Naive thymus-derived CD8-positive, alpha-beta T cell (primary cell): Measurements from ENCODE around the gene ARL2. TPM values are rescaled to one million over a fixed set of nuclear protein-coding genes. Genes with fewer than 3 reads are reported as not detected.
"Not testable (repeated sequence)": the region's sequence is repeated elsewhere in the genome, so short reads cannot be mapped to it uniquely, and the experiment has no call there.

Experiments used
- ATAC-seq, 2 donors: fragments of 150-1000 bp; cut with Tn5 transposase in 1 of 2; sonication (Bioruptor Pico), chemical (Tn5 transposase) in 1 of 2; 1 replicate in 1 of 2; 2 replicates in 1 of 2; pipeline ENCODE4 v1.10.0; 2021; ENCODE audit warnings: mild to moderate bottlenecking in 2 of 2, moderate library complexity in 2 of 2
- POLR2A ChIA-PET: fragments of 350-600 bp; sonication (Branson Sonifier 250); formaldehyde crosslinking; loops from one replicate; lab custom pipeline; 2021; ENCODE audit warnings: antibody characterized with exemption; lab: Charles Lee
- DNase-seq, 10 donors: peaks; one replicate each; pipeline versions ENCODE4 v3.0.0 to v3.0.0-alpha.2; 2020 to 2022
- H3K27ac Mint-ChIP-seq, 10 donors: one replicate each; pipeline ENCODE4 v1.8.0; 2020 to 2022; ENCODE audit warnings: mild to moderate bottlenecking in 10 of 10, mixed read lengths in 10 of 10, moderate library complexity in 4 of 10, inconsistent platforms in 1 of 10
- H3K27me3 Mint-ChIP-seq, 5 donors: one replicate each; pipeline ENCODE4 v1.8.0; 2021 to 2022; ENCODE audit warnings: mixed read lengths in 5 of 5
- H3K36me3 Mint-ChIP-seq, 3 donors: one replicate each; pipeline ENCODE4 v1.8.0; 2020 to 2022; ENCODE audit warnings: mixed read lengths in 3 of 3, mild to moderate bottlenecking in 2 of 3, inconsistent platforms in 1 of 3
- H3K4me1 Mint-ChIP-seq, 4 donors: one replicate each; pipeline ENCODE4 v1.8.0; 2021 to 2022; ENCODE audit warnings: mixed read lengths in 4 of 4
- H3K4me3 Mint-ChIP-seq, 10 donors: one replicate each; pipeline ENCODE4 v1.8.0; 2020 to 2022; ENCODE audit warnings: mild to moderate bottlenecking in 10 of 10, mixed read lengths in 10 of 10, moderate library complexity in 6 of 10, inconsistent platforms in 1 of 10
- H3K9me3 Mint-ChIP-seq, 9 donors: one replicate each; pipeline ENCODE4 v1.8.0; 2020 to 2022; ENCODE audit warnings: mixed read lengths in 9 of 9, mild to moderate bottlenecking in 3 of 9, inconsistent platforms in 1 of 9, moderate library complexity in 1 of 9
- polyA plus RNA-seq, 3 donors: library from polyadenylated mRNA; unstranded; fragments of 300-500 nt; fragmentation: Illumina TruSeq; gene quantifications; one replicate each; pipeline ENCODE4 v1.2.3, GENCODE V29; 2021
- total RNA-seq, 8 experiments: library from RNA in 2 of 8; stranded (reverse) in 2 of 8; gene quantifications; one replicate each; pipeline ENCODE4 v1.2.3 and lab custom pipeline; 2021 to 2026

Gene ARL2
- total RNA-seq (10 to 100 TPM; 37.0 to 38.4 TPM), polyA plus RNA-seq (100 to 1,000 TPM; 108 to 135 (median 122) TPM), total RNA-seq (lab: John Stamatoyannopoulos, UW) (6.9 to 25.6 (median 15.8) reads per million in 6 experiments)

GRCh38 chr11:65013888-65014725 lies at the start of gene ARL2:
Gene ARL2, plus strand, starts transcription at chr11:65014160. Its CDS starts 48 bp downstream, at chr11:65014208.
- Mint-ChIP-seq H3K9me3 (no peaks in the 10 kb centered on the region), H3K4me1 (peaks cover 17 to 31% (median 29%) of the 10 kb centered on the region in 4 donors), H3K27me3 (no peaks in the 10 kb centered on the region), H3K27ac (peak within 1 kb of the TSS; percentile 84 to 99 (median 96)), H3K36me3 (peaks cover 0 to 6% (median 3%) of the 10 kb centered on the region in 3 donors), H3K4me3 (peak within 1 kb of the TSS; percentile 86 to 95 (median 92))
- POLR2A ChIA-PET: interaction anchor here (0.5 to 2.9 kb wide), 18 partner anchors 10 to 265 kb away, joined by 3 to 23 read pairs (median 4); partner anchors contain the start of genes FAU, MRPL49, PPP2R5B and SAC3D1
- ATAC-seq: peak; percentile 82 to 83
- peak; percentile 83 to 92 (median 86) for DNase-seq

GRCh38 chr11:64967375-64967774 lies 46.6 kb upstream of the ARL2 start:
- Mint-ChIP-seq H3K4me3 (no peak overlapping the region), H3K27me3 (peaks cover 0 to 6% (median 0%) of the 10 kb centered on the region in 5 donors), H3K4me1 (peaks cover 0 to 16% (median 10%) of the 10 kb centered on the region in 4 donors), H3K36me3 (no peaks in the 10 kb centered on the region), H3K27ac (no peak overlapping the region), H3K9me3 (no peaks in the 10 kb centered on the region)
- POLR2A ChIA-PET: no interaction called here
- DNase-seq: no peak
- no peak for ATAC-seq

GRCh38 chr11:64969209-64969608 lies 44.8 kb upstream of the ARL2 start:
- peak overlapping the region in 1 of 10 donors; percentile 10 for H3K4me3 Mint-ChIP-seq
- H3K27ac Mint-ChIP-seq: peak overlapping the region in 3 of 10 donors; percentile 2 to 46 (median 2)
- POLR2A ChIA-PET: no interaction called here

GRCh38 chr11:64970731-64971151 lies 43.2 kb upstream of the ARL2 start:
- H3K27me3 Mint-ChIP-seq: peaks cover 0 to 4% (median 0%) of the 10 kb centered on the region in 5 donors
- H3K9me3 Mint-ChIP-seq: no peaks in the 10 kb centered on the region
- no peak for DNase-seq
- no peaks in the 10 kb centered on the region for H3K36me3 Mint-ChIP-seq
- peaks cover 0 to 28% (median 10%) of the 10 kb centered on the region in 4 donors for H3K4me1 Mint-ChIP-seq
- POLR2A ChIA-PET: interaction anchor here (0.7 to 1.5 kb wide), 3 partner anchors 8 to 404 kb away, joined by 4 to 10 read pairs (median 5); no protein-coding TSS in a partner anchor
- peak overlapping the region in 8 of 10 donors; percentile 27 to 89 (median 70) for H3K27ac Mint-ChIP-seq
- H3K4me3 Mint-ChIP-seq: peak overlapping the region; percentile 11 to 81 (median 68)
- peak in 1 of 2 donors; percentile 12 for ATAC-seq

More at GRCh38 chr11:64969209-64969608, 44.8 kb upstream of the ARL2 start:
- H3K27me3 Mint-ChIP-seq: peaks cover 0 to 4% (median 0%) of the 10 kb centered on the region in 5 donors
- ATAC-seq: no peak
- H3K9me3 Mint-ChIP-seq: no peaks in the 10 kb centered on the region
- peaks cover 0 to 22% (median 10%) of the 10 kb centered on the region in 4 donors for H3K4me1 Mint-ChIP-seq
- DNase-seq: no peak
- no peaks in the 10 kb centered on the region for H3K36me3 Mint-ChIP-seq

- no peaks in the 10 kb centered on the region for H3K36me3 Mint-ChIP-seq
- H3K9me3 Mint-ChIP-seq: no peaks in the 10 kb centered on the region
- POLR2A ChIA-PET: interaction anchor here (0.6 to 1.8 kb wide), 12 partner anchors 9 to 1854 kb away, joined by 3 to 10 read pairs (median 4); partner anchors contain the start of genes ATG2A, FAU, MRPL49 and PPP2R5B
- H3K4me1 Mint-ChIP-seq: peaks cover 0 to 28% (median 10%) of the 10 kb centered on the region in 4 donors
- H3K27me3 Mint-ChIP-seq: peaks cover 0 to 4% (median 0%) of the 10 kb centered on the region in 5 donors
- peak within 1 kb of the TSS; percentile 60 to 81 (median 74) for H3K4me3 Mint-ChIP-seq
- H3K27ac Mint-ChIP-seq: peak within 1 kb of the TSS in 9 of 10 donors; percentile 66 to 93 (median 83)
- DNase-seq: peak; percentile 73 to 96 (median 87)
- peak; percentile 85 to 87 for ATAC-seq
These were observed 42.3 kb upstream of the ARL2 start, which contains the start of gene MAJIN for GRCh38 chr11:64971421-64972233. Gene MAJIN, minus strand, starts transcription at chr11:64972108. Its CDS starts 12,703 bp downstream, at chr11:64959405.

GRCh38 chr11:64974124-64974523 lies 39.8 kb upstream of the ARL2 start:
- POLR2A ChIA-PET: no interaction called here
- DNase-seq (no peak), ATAC-seq (no peak)
- peaks cover 0 to 28% (median 10%) of the 10 kb centered on the region in 4 donors for H3K4me1 Mint-ChIP-seq
- H3K4me3 Mint-ChIP-seq: no peak overlapping the region
- no peaks in the 10 kb centered on the region for H3K9me3 Mint-ChIP-seq
- no peaks in the 10 kb centered on the region for H3K36me3 Mint-ChIP-seq
- peaks cover 0 to 6% (median 0%) of the 10 kb centered on the region in 5 donors for H3K27me3 Mint-ChIP-seq
- H3K27ac Mint-ChIP-seq: peak overlapping the region in 2 of 10 donors; percentile 39 to 46

DNA sequence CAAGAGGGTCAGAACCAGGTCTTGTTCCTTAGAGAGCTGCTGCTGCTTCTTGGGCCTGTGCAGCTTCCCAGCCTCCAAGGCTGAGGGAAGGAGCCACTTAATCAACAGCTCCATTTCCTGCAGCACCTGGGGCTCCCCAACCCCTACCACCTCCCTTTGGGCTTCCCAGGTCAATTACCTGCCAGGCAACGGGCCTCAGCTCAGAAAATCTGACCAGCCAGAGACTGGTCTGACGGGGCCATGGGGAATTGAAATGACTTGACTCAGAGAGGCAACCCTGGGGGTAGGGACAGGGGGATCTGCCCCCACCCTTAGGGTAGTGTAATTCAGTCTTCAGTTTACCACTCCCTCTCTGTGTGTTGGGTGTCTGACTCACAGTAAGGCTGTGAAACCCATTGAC lies 37.3 kb upstream of the ARL2 start:
- ATAC-seq (no peak), DNase-seq (no peak)
- H3K9me3 Mint-ChIP-seq: no peaks in the 10 kb centered on the region
- H3K4me3 Mint-ChIP-seq: no peak overlapping the region
- H3K4me1 Mint-ChIP-seq: peaks cover 0 to 18% (median 3%) of the 10 kb centered on the region in 4 donors
- H3K36me3 Mint-ChIP-seq: no peaks in the 10 kb centered on the region
- POLR2A ChIA-PET: no interaction called here
- no peak overlapping the region for H3K27ac Mint-ChIP-seq
- H3K27me3 Mint-ChIP-seq: peaks cover 0 to 7% (median 2%) of the 10 kb centered on the region in 5 donors

GRCh38 chr11:64983339-64983738 lies 30.6 kb upstream of the ARL2 start:
- Mint-ChIP-seq H3K4me1 (peaks cover 0 to 12% (median 0%) of the 10 kb centered on the region in 4 donors), H3K27me3 (peaks cover 0 to 11% (median 8%) of the 10 kb centered on the region in 5 donors)
- ATAC-seq, DNase-seq, H3K27ac Mint-ChIP-seq, H3K36me3 Mint-ChIP-seq, H3K4me3 Mint-ChIP-seq, H3K9me3 Mint-ChIP-seq: not testable (repeated sequence)
- POLR2A ChIA-PET: interaction anchor here (0.6 kb wide), 1 partner anchor 106 kb away, joined by 3 read pairs; no protein-coding TSS in a partner anchor

DNA sequence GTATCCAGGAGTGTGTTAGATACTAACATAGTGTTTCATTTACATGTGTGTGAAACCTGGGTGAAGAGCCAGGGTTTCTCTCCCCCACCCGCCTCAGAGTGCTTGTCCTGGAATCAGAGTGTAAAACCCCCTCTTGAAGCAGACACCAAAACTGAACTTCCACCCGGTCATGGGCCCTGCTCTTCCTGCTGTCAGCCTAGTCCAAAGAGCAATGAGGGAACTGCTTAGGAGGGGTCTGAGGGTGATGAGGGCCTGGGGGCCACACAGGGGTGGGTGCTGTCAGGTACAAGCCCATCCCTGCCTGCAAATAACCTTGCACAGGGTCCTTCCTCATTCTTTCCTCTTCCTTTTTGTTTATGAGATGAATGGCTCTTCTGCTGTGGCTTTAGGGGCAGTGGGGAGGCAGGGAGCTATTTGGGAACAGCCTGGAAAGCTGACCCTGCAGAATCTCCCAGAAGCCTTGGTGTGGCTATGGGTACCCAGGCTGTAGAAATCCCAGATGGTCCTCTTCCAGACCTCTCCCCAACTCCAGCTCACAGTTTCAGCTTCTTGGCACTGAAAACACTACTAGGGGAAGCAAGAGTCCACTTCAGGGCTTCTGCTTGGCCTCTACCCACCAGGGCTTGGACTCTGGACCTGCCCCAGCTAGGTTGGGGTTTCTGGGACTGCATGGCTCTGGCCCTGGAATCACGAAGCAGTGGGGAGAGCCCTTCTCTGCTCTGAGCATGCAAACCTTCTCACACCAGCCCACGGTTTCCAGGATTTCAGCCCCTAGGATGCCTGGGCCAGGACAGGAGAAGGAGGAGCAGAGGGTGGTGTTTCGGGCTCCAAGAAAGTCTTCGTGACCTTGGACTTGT lies 25.7 kb upstream of the ARL2 start:
- Mint-ChIP-seq H3K27ac (peak overlapping the region in 1 of 10 donors; percentile 53), H3K27me3 (peaks cover 0 to 5% (median 4%) of the 10 kb centered on the region in 5 donors)
- ATAC-seq: no peak

GRCh38 chr11:64989416-64989815 lies 24.5 kb upstream of the ARL2 start:
- no peak for DNase-seq
- peaks cover 7 to 32% (median 11%) of the 10 kb centered on the region in 4 donors for H3K4me1 Mint-ChIP-seq
- peaks cover 0 to 9% (median 4%) of the 10 kb centered on the region in 5 donors for H3K27me3 Mint-ChIP-seq
- no peaks in the 10 kb centered on the region for H3K9me3 Mint-ChIP-seq
- H3K27ac Mint-ChIP-seq: peak overlapping the region in 1 of 10 donors; percentile 53
- no peak for ATAC-seq
- H3K4me3 Mint-ChIP-seq: peak overlapping the region in 1 of 10 donors; percentile 19
- POLR2A ChIA-PET: no interaction called here
- H3K36me3 Mint-ChIP-seq: no peaks in the 10 kb centered on the region

More for the DNA sequence above, 25.7 kb upstream of the ARL2 start:
- H3K4me3 Mint-ChIP-seq: no peak overlapping the region
- H3K9me3 Mint-ChIP-seq: no peaks in the 10 kb centered on the region
- DNase-seq: no peak
- H3K36me3 Mint-ChIP-seq: no peaks in the 10 kb centered on the region
- POLR2A ChIA-PET: interaction anchor here (0.6 kb wide), 1 partner anchor 62 kb away, joined by 6 read pairs; no protein-coding TSS in a partner anchor
- peaks cover 7 to 34% (median 11%) of the 10 kb centered on the region in 4 donors for H3K4me1 Mint-ChIP-seq
